GM21528 (cell line): ENCODE measurements around the gene RAD51B.

Experiments
- ATAC-seq: cut with Tn5 transposase; IDR thresholded peaks from one replicate; pipeline ENCODE4 v1.9.1; 2021; ENCODE audit warnings: mild to moderate bottlenecking, moderate library complexity; ENCODE audit not compliant: unreplicated experiment, low FRiP score

Gene RAD51B

DNA sequence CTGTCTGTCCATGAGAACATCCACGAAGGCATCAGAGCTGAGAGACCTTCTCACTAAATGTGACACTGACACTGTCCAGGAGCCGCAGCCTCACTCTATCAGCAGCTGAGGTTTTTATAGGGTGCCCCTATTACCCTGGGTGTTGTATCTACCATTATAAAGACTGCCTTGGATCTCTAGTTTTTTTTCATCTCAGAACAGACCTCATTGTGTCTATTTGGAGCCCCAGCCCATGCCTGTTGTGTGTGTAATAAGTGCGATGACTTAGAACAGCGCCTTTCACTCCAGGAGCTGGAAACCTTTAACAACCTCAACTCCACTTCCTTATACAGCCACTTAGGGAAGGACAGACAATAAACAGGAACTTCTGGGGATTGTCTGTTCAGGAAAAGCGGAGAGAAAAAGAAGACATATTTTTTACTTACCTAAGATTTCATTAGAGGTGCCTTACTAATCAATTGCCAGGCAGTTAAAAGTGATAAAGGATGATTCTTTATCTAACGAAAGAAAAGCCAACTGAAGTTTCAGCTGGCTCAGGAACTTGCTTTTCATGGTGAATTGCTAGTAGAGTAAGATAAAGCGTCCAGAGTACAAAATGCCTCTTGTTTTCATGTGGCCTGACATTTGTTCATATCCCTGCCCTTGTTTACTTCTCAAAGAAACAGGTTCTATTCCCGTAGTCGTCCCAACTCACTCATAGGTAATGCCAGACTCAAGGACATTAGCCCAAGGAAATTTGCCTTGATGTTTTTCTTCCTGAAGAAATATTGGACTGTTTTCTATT lies 420.6 kb downstream of the RAD51B start:
- ATAC-seq = no peak

DNA sequence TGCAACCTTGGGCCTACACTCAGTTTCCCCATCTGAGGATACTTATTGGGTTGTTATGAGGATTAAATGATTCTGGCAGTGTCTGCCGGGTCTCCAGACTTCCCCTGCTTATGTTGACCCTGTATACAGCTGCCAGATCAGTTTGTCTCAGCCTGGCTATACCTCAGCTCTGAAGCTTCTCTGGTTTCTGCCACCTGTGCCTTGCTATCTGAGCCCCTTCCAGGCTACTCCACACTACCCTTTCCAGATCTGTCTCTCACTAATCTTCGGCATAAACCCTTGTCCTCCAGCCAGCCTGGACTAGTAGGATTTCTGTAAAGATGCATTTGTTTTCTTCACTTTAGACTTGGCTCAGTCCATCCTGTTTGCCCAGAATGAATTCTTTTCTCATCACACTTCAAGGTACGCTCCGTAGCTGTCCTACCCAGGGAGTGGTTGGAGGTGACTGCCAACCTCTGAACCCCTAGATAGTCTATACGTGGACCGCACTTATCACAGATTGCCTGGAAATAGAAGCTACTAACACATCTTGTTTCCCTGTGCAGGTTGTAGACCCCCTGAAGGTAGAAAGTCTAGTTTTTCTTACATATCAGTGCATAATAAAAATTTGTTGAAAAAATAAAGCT lies 422.4 kb downstream of the RAD51B start:
- no peak for ATAC-seq

GRCh38 chr14:68243450-68244010 lies 424.0 kb downstream of the RAD51B start:
- no peak for ATAC-seq

- ATAC-seq = no peak
Measured at GRCh38 chr14:68244262-68244980, 424.8 kb downstream of the RAD51B start.

DNA sequence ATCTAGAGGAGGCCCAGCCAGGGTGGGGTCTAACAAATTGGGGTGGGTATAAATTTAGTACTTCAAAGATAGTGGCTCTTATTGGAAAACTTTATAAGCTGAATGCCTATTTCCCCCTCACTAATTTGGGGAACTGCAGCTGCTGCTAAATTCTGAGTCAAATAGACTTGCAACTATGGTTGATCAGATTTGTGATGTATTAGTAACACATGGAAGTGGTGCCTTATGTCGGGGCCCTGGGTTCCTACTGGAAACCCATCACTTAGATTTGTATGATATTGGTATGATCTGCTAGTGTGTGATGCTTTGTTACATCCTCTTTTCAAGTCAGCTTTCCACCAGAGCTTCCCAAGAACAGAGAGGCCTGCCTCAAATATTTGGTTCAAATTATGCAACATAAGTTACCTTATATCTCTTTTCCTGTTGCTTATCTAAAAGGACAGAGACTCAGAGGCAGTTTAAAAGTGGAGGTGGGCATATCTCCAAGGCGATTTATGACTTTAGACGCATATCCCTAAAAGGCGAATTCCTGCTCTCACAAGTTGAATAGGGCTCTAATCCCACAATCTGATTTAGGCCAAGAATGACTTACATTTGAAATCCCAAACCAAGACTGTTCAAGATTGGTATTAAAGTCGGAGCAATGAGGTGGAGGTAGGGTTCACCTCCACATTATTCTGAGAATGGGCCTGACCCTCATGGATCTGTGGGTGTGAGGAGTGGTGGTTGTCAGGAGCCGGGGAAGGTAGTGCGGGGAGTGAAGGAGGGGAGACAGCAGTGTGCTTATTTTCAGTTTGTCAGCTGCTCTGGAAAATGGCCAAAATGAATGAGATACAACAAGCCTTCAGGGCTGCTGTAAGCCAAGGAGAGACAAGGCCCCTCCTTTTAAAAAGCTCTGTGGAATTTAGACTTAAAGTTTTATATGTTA lies 425.8 kb downstream of the RAD51B start:
- ATAC-seq = no peak

DNA sequence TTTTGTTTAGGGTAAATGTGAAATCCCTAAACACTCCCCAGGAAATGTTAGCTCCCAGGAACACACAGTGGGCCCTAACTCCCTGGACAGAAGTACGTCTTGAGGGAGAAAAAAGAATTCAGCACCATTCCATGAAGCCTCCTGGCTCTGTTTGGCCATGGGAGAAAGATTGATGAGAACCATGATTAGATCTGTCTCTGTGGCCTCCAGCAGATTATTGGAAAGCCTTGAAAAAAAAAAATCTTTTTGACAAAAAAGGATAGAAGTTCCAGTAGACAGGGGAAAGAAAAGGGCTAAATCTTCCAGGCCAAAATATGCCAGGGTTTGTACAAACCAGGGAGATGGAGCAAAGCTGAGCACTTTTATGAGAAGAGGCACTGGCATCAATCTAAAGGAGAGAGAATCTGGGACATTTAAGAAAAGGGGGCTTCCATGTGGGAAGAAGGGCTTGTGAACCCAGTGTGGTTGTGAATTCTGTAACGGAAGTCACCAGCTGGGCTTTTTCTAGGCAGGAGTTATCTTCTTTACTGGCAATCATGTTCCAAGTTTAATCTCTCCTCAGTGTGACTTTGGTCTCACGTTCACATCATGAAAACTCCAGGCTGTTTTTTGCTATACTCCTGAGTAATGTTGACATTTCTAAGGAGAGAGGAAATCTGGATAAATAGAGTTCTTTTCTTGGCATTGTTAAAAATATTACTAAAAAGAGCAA lies 426.7 kb downstream of the RAD51B start:
- no peak for ATAC-seq

GRCh38 chr14:68246786-68247105 lies 427.2 kb downstream of the RAD51B start:
- no peak for ATAC-seq

DNA sequence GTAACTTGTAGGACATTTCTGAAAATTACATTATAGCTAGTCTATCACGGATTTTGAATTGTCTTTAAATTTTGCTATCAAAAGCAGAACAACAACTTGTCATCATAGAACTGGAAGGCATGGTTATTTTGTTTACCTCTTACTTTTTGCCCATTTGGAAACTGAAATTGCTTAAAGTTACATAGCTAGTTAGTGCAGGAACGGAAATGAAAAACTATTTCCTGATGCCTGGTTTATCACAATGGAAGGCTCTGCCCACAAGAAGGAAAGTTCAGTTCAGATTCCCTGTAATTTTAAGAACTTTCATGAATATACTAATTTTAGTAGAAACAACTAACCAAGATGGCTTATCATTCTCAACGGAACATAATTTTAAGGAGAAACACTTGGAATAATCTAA lies 427.7 kb downstream of the RAD51B start:
- no peak for ATAC-seq

DNA sequence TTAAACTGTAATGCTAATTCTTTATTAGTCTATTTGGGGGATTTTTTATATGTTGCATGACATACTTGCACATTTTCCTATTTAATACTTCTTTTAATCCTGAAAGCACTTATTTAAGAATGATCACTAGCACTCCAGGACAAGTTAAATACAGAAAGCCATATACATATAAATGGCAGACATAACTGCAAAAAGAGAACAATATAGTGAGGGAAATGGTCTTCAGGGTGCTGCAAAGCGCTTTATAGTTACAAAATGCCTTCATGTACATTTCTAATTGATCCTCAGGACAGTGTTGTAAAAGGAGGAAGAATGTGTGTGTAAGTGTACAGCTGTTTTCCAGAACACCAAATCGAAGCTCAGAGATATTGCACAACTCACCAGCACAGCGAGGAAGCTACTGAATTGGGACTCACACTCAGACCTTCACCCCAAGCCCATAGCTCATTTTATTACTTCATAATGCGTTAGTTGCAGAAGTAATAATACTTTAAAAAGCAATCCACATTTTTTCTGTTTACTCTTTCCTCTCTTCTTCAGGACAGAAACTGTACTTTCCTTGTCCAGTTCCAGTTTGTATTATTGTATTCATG lies 428.2 kb downstream of the RAD51B start:
- no peak for ATAC-seq

DNA sequence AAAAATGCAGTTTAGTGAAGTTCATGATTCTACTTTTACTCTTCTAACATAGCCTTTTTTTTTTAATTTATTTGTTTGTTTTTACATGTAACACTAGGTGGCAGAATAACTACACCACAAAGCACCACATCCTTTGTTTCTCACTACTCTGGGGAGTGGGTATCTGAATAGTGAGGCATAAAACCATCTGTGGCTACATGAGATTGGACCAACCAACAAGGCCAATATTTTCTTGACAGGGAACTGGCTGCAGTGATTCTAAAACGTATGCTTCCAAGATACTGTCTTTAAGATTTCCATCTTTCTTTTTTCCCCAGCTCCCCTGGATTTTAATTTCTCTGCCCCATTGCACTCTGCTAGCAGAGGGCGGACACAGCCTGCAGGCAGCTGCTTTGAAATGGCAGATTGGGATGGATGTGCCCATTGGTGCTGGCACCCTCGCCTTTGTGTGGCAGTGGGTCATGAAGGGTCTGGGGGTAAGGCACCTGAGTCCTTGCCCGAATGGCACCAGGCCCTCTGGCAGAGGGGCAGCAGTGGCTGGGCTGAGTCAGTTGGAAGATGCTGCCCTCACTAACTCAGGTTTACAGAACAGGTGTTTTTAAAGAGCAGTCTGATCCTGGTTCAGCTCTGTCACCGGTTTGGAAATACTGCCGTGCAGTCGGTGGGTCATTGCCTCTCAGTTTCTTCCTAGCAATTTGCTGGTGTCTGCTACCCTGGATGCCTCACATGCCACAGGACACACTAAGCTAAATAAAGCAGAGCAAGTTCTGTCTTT lies 429.1 kb downstream of the RAD51B start:
- ATAC-seq = no peak

GRCh38 chr14:68249661-68250451 lies 430.3 kb downstream of the RAD51B start:
- ATAC-seq = no peak

GRCh38 chr14:68250927-68251768 lies 431.6 kb downstream of the RAD51B start:
- no peak for ATAC-seq

- no peak for ATAC-seq
Measured at GRCh38 chr14:68251769-68252100, 432.2 kb downstream of the RAD51B start.

DNA sequence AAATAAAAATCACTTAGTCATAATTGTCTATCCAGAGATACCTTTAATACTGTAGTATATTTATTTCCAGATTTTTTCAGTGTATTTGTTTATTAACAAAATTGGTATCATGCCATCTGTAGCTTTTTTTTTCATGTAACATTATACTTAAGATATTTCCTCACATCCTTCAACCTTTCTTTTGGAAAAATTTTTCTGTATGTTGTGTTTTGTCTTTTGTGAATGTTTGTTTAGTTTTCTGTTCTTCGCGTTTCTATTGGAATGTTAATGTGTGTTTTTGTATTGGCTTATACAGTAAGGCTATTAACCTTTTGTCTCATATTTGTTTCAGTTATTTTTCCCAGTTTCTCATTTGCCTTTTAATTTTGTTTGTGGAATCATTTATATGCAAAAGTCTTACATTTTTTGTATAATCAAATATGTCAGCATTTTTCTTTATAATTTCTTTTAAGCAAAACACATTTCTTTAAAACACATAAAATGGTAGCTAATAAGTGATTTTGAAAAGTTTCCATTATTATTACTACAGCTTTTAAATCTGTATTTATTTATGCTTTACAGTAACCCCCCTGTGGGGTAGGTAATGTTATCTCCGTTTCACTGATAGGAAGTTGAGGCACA lies 433.7 kb downstream of the RAD51B start:
- no peak for ATAC-seq

- ATAC-seq = no peak
Measured at GRCh38 chr14:68253878-68254528, 434.4 kb downstream of the RAD51B start.
